ENCODE data around the gene INCENP. TPM values are rescaled to one million over a fixed set of nuclear protein-coding genes. Genes with fewer than 3 reads are reported as not detected.
A peak's percentile ranks its signal among the peaks of the same experiment; 100 is the strongest.

The INCENP gene
- total RNA-seq, 1 experiment from 2014 or later: 154 TPM

DNA sequence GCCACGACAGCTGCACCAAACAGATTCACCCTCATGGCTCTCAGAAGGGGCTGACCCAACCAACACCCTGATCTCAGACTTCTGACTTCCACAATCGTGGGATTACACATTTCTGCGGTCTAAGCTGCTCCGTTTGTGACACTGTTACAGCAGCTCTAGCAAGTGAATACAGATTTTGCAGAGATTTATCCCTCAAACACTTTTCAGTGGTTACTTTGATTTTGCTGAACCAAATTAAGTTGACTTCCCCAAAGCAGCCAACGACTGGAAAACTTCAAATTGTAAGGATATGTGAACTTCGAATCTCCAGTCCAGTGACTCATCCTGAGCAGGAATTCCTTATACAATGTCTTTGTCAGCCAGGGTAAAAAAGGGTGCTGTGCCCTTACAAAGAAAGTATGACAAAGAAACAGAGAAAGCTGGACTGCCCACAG is 14.8 kb upstream of the INCENP start:
- Histone ChIP-seq H3K9me3 (ENCODE audit: insufficient read depth, low read depth) (no peaks in the 10 kb centered on the region), H3K9me2 (ENCODE audit: insufficient read depth) (no peaks in the 10 kb centered on the region), H4K20me1 (ENCODE audit: insufficient read depth) (no peaks in the 10 kb centered on the region), H3K36me3 (ENCODE audit: low read depth) (no peaks in the 10 kb centered on the region), H3K27ac (no peak overlapping the region), H3K4me1 (replicated peaks; ENCODE audit: insufficient read depth) (no peaks in the 10 kb centered on the region), H3K4me3 (no peak overlapping the region), H2AFZ (no peak overlapping the region; the same call in 1 of the 2 replicates), H3K27me3 (ENCODE audit: insufficient read depth, low read depth) (no peaks in the 10 kb centered on the region), H3K4me2 (0 out of 2 replicates have a peak overlapping the region, but pooled peaks have one; percentile 1), H3F3A (ENCODE audit: insufficient read depth, low read depth) (no peaks in the 10 kb centered on the region), H3K79me2 (ENCODE audit: low read depth) (no peaks in the 10 kb centered on the region)
- intact Hi-C loops (cut with micrococcal nuclease; ENCODE audit: unreplicated experiment): loop anchor here (1.0 to 5.0 kb wide), 4 partner anchors 210 to 362 kb away; no protein-coding TSS in a partner anchor
- DNase-seq: no peak
- POLR2A ChIA-PET (ENCODE audit: unreplicated experiment): interaction anchor here (0.7 kb wide), 2 partner anchors 514 to 654 kb away, joined by 3 to 15 read pairs; no protein-coding TSS in a partner anchor
- BruUV-seq (replicated peaks): no TSS peak
- CTCF ChIA-PET: interaction anchor here (0.6 to 3.8 kb wide), 7 partner anchors 15 to 312 kb away, joined by 3 to 25 read pairs (median 5); partner anchors contain the start of gene INCENP
- TF ChIP-seq EZH2 (IDR thresholded peaks at IDR 0.05; ENCODE audit: low read depth) (no peak), CTCF (conservative IDR thresholded peaks at IDR 0.05) (no peak)

DNA sequence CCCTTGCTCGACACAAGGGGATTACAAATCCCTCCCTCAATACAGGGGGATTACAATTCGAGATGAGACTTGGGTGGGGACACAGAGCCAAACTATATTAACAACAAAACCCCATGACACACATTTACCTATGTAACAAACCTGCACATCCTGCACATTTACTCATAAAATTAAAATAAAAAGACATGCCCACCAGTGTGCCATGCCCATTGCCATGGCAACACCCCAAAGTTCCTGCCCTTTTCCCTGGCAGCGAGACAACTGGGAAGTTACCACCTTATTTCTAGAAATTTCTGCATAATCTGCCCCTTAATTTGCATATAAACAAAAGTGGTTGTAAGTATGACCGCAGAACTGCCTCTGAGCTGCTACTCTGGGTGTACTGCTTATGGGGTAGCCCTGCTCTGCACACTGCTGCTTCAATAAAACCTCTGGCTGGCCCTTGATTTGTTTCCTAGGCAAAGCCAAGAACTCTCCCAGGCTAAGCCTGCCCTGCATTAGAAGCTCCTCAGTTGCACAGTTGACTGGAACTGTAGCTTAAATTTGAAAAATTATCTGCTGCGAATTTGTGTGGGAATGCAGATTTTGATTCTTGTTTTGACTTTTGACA is 8.6 kb upstream of the INCENP start:
- H3K36me3 ChIP-seq (ENCODE audit: low read depth): no peaks in the 10 kb centered on the region
- no peak for DNase-seq
- H3K9me3 ChIP-seq (ENCODE audit: insufficient read depth, low read depth): 0 out of 2 replicates have a peak, but pooled peaks cover 9% of the 10 kb centered on the region
- no peaks in the 10 kb centered on the region for H3K4me1 ChIP-seq (replicated peaks; ENCODE audit: insufficient read depth)
- H3K27me3 ChIP-seq (ENCODE audit: insufficient read depth, low read depth): no peaks in the 10 kb centered on the region
- no peak overlapping the region for H3K4me2 ChIP-seq
- ChIA-PET POLR2A (ENCODE audit: unreplicated experiment) (interaction anchor here (0.5 kb wide), 1 partner anchor 103 kb away, joined by 3 read pairs; no protein-coding TSS in a partner anchor), CTCF (no interaction called here)
- no TSS peak for BruUV-seq (replicated peaks)
- no peaks in the 10 kb centered on the region for H3F3A ChIP-seq (ENCODE audit: insufficient read depth, low read depth)
- H3K9me2 ChIP-seq (ENCODE audit: insufficient read depth): no peaks in the 10 kb centered on the region
- no peaks in the 10 kb centered on the region for H3K79me2 ChIP-seq (ENCODE audit: low read depth)
- TF ChIP-seq EZH2 (IDR thresholded peaks at IDR 0.05; ENCODE audit: low read depth) (no peak), CTCF (conservative IDR thresholded peaks at IDR 0.05) (no peak)
- intact Hi-C loops (cut with micrococcal nuclease; ENCODE audit: unreplicated experiment): no loop called here
- H4K20me1 ChIP-seq (ENCODE audit: insufficient read depth): no peaks in the 10 kb centered on the region
- no peak overlapping the region for H3K4me3 ChIP-seq
- H3K27ac ChIP-seq: no peak overlapping the region
- no peak overlapping the region for H2AFZ ChIP-seq

DNA sequence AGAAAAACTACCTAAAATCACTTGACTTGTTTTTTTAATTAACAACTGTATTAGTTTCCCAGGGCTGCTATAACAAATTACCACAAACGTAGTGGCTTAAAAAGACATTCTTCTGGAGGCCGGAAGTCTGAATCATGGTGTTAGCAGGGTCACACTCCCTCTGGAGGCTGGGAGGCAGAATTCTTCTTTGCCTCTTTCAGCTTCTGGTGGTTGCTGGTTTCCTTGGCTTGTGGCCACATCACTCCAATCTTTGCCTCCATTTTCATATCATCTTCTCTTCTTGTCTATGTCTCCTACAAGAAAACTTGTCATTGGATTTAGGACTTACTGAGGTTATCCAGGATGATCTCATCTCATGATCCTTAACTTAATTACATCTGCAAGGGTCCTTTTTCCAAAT is 7.4 kb upstream of the INCENP start:
- ChIA-PET POLR2A (ENCODE audit: unreplicated experiment) (interaction anchor here (0.6 kb wide), 1 partner anchor 807 kb away, joined by 3 read pairs; no protein-coding TSS in a partner anchor), CTCF (no interaction called here)
- H3K9me2 ChIP-seq (ENCODE audit: insufficient read depth): no peaks in the 10 kb centered on the region
- DNase-seq: no peak
- no peaks in the 10 kb centered on the region for H3K36me3 ChIP-seq (ENCODE audit: low read depth)
- no peaks in the 10 kb centered on the region for H3K79me2 ChIP-seq (ENCODE audit: low read depth)
- H3K27ac ChIP-seq: no peak overlapping the region
- H3K4me3 ChIP-seq: no peak overlapping the region
- no peaks in the 10 kb centered on the region for H3K4me1 ChIP-seq (replicated peaks; ENCODE audit: insufficient read depth)
- no peaks in the 10 kb centered on the region for H3K27me3 ChIP-seq (ENCODE audit: insufficient read depth, low read depth)
- H3F3A ChIP-seq (ENCODE audit: insufficient read depth, low read depth): no peaks in the 10 kb centered on the region
- H4K20me1 ChIP-seq (ENCODE audit: insufficient read depth): no peaks in the 10 kb centered on the region
- no peak for TF ChIP-seq CTCF (conservative IDR thresholded peaks at IDR 0.05)
- BruUV-seq (replicated peaks): no TSS peak
- H3K4me2 ChIP-seq: no peak overlapping the region
- H3K9me3 ChIP-seq (ENCODE audit: insufficient read depth, low read depth): 0 out of 2 replicates have a peak, but pooled peaks cover 9% of the 10 kb centered on the region
- no peak overlapping the region for H2AFZ ChIP-seq
- intact Hi-C loops (cut with micrococcal nuclease; ENCODE audit: unreplicated experiment): no loop called here

Data from PC-9 (cell line).